D721Med (cell line): ENCODE results near the gene LAMTOR1.

Experiments used
- DNase-seq: peaks from one replicate; pipeline ENCODE4 v3.0.0; 2011; ENCODE audit warnings: low spot score; ENCODE audit not compliant: insufficient read length
- FAIRE-seq: peaks from 2 replicates; lab custom pipeline; 2011; peaks lifted over from hg19 to GRCh38; lab: Jason Lieb, UNC
- TF ChIP-seq, protein P1 (sequence below): IDR thresholded peaks from 2 replicates; pipeline ENCODE4 v1.5.1; 2012; ENCODE audit warnings: mild to moderate bottlenecking, control low read depth; ENCODE audit not compliant: insufficient read depth; ENCODE audit errors: missing control alignments

Gene LAMTOR1

GRCh38 chr11:72080326-72081183 lies 22.5 kb downstream of the LAMTOR1 start, which contains the start of the genes LRRC51 and NUMA1:
Gene LRRC51, plus strand, starts transcription at chr11:72080850. Its CDS starts 8,234 bp downstream, at chr11:72089084.
Gene NUMA1, minus strand, starts transcription at chr11:72080542. Its CDS starts 44,599 bp downstream, at chr11:72035943.
- FAIRE-seq = no peak
- TF ChIP-seq, protein P1, sequence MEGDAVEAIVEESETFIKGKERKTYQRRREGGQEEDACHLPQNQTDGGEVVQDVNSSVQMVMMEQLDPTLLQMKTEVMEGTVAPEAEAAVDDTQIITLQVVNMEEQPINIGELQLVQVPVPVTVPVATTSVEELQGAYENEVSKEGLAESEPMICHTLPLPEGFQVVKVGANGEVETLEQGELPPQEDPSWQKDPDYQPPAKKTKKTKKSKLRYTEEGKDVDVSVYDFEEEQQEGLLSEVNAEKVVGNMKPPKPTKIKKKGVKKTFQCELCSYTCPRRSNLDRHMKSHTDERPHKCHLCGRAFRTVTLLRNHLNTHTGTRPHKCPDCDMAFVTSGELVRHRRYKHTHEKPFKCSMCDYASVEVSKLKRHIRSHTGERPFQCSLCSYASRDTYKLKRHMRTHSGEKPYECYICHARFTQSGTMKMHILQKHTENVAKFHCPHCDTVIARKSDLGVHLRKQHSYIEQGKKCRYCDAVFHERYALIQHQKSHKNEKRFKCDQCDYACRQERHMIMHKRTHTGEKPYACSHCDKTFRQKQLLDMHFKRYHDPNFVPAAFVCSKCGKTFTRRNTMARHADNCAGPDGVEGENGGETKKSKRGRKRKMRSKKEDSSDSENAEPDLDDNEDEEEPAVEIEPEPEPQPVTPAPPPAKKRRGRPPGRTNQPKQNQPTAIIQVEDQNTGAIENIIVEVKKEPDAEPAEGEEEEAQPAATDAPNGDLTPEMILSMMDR = no peak

GRCh38 chr11:72079819-72080325 lies 23.2 kb downstream of the LAMTOR1 start:
- TF ChIP-seq, protein P1 = no peak
- FAIRE-seq (no peak), DNase-seq (no peak)

More at GRCh38 chr11:72080326-72081183, 22.5 kb downstream of the LAMTOR1 start, which contains the start of the genes LRRC51 and NUMA1:
- peak; percentile 51 for DNase-seq

GRCh38 chr11:72078477-72078876 lies 24.6 kb downstream of the LAMTOR1 start:
- TF ChIP-seq, protein P1 = no peak
- DNase-seq (no peak), FAIRE-seq (no peak)

DNA sequence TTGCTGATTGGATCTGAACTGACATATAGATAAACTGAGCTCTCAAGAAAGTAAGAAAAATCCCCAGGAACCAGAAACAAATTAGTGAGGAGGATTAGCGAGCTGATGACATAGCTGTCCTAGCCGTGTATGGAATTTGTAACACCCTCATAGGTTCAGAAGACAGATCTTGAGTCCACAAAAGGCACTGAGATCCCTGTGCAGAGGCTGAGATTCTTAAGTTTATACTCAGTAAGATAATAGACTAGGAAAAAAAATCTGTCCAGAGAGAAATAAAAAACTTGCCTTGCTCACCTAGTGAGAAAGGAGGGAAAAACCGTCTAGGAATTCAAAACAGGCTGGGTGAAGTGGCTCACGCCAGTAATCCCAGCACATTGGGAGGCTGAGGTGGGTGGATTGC lies 27.3 kb downstream of the LAMTOR1 start:
- no peak for FAIRE-seq
- DNase-seq = no peak
- TF ChIP-seq, protein P1 = no peak

- no peak for DNase-seq
- TF ChIP-seq, protein P1 = peak; percentile 21
- FAIRE-seq = no peak
These were observed 28.0 kb downstream of the LAMTOR1 start for GRCh38 chr11:72075109-72075508.

- TF ChIP-seq, protein P1 = no peak
- FAIRE-seq (no peak), DNase-seq (no peak)
These were observed 30.7 kb downstream of the LAMTOR1 start for GRCh38 chr11:72072348-72072747.
